Retinal pigment epithelial cell (primary cell): Measurements from ENCODE around the gene SLC38A10.

Experiments used
- DNase-seq: peaks from one replicate; pipeline ENCODE4 v3.0.0-alpha.2; 2010; ENCODE audit warnings: low read depth
- H3K4me3 ChIP-seq: 2 replicates; pipeline ENCODE4 v1.5.1; 2011; ENCODE audit warnings: mild to moderate bottlenecking, low read length, control low read depth, moderate library complexity
- CTCF ChIP-seq: conservative IDR thresholded peaks from 2 replicates; pipeline ENCODE4 v1.5.1; 2011; ENCODE audit warnings: low read depth, low read length, control low read depth, inconsistent platforms

The SLC38A10 gene

GRCh38 chr17:81263371-81264181 lies 31.5 kb downstream of the SLC38A10 start:
- no peak overlapping the region for H3K4me3 ChIP-seq
- TF ChIP-seq CTCF = no peak
- no peak for DNase-seq

- no peak for DNase-seq
- no peak for TF ChIP-seq CTCF
- no peak overlapping the region for H3K4me3 ChIP-seq
These were observed 33.3 kb downstream of the SLC38A10 start for GRCh38 chr17:81261582-81262336.

GRCh38 chr17:81261096-81261495 lies 34.0 kb downstream of the SLC38A10 start:
- H3K4me3 ChIP-seq = no peak overlapping the region
- TF ChIP-seq CTCF = no peak

GRCh38 chr17:81260641-81261040 lies 34.5 kb downstream of the SLC38A10 start:
- H3K4me3 ChIP-seq = no peak overlapping the region
- no peak for TF ChIP-seq CTCF
- no peak for DNase-seq

More at GRCh38 chr17:81261096-81261495, 34.0 kb downstream of the SLC38A10 start:
- no peak for DNase-seq

- H3K4me3 ChIP-seq = no peak overlapping the region
- TF ChIP-seq CTCF = no peak
These were observed 34.9 kb downstream of the SLC38A10 start for GRCh38 chr17:81260171-81260570.

GRCh38 chr17:81259058-81259605 lies 36.0 kb downstream of the SLC38A10 start:
- no peak overlapping the region for H3K4me3 ChIP-seq
- no peak for DNase-seq
- no peak for TF ChIP-seq CTCF

More at GRCh38 chr17:81260171-81260570, 34.9 kb downstream of the SLC38A10 start:
- no peak for DNase-seq
